Measurements from ENCODE around the gene C1orf122. TPM values are rescaled to one million over a fixed set of nuclear protein-coding genes. Genes with fewer than 3 reads are reported as not detected.

The C1orf122 gene
- polyA plus RNA-seq, 1 of the 3 experiments (the other 2 are of a cell fraction) = 75.3 TPM

GRCh38 chr1:37854406-37854805 lies 46.8 kb downstream of the C1orf122 start (continued):
- TF ChIP-seq IRF3 (IDR thresholded peaks at IDR 0.05; ENCODE audit: low read depth, low read length) (no peak), RXRA (IDR thresholded peaks at IDR 0.05; ENCODE audit: borderline replicate concordance, low read depth) (no peak), GABPA (IDR thresholded peaks at IDR 0.05; ENCODE audit: low read depth) (no peak), FOXM1 (IDR thresholded peaks at IDR 0.05; ENCODE audit: low read depth) (no peak), SIN3A (IDR thresholded peaks at IDR 0.05; ENCODE audit: borderline replicate concordance, low read depth, low read length) (no peak), CHD2 (IDR thresholded peaks at IDR 0.05; ENCODE audit: low read length, partially characterized antibody) (no peak), FOSL2 (IDR thresholded peaks at IDR 0.05; ENCODE audit: borderline replicate concordance, low read depth) (no peak), SMC3 (IDR thresholded peaks at IDR 0.05; ENCODE audit: low read depth, low read length) (no peak), ELF1 (IDR thresholded peaks at IDR 0.05) (no peak), EP300 (IDR thresholded peaks at IDR 0.05; ENCODE audit: borderline replicate concordance in 1 of 2, low read depth in 1 of 2, low read length in 1 of 2) (no peak)
- TF ChIP-seq, protein P1, sequence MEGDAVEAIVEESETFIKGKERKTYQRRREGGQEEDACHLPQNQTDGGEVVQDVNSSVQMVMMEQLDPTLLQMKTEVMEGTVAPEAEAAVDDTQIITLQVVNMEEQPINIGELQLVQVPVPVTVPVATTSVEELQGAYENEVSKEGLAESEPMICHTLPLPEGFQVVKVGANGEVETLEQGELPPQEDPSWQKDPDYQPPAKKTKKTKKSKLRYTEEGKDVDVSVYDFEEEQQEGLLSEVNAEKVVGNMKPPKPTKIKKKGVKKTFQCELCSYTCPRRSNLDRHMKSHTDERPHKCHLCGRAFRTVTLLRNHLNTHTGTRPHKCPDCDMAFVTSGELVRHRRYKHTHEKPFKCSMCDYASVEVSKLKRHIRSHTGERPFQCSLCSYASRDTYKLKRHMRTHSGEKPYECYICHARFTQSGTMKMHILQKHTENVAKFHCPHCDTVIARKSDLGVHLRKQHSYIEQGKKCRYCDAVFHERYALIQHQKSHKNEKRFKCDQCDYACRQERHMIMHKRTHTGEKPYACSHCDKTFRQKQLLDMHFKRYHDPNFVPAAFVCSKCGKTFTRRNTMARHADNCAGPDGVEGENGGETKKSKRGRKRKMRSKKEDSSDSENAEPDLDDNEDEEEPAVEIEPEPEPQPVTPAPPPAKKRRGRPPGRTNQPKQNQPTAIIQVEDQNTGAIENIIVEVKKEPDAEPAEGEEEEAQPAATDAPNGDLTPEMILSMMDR (IDR thresholded peaks at IDR 0.05) = no peak

Other genes with a start within 250 kb of the C1orf122 start
- 37.6 and 43.7 TPM in 2 replicates for gene GNL2, start 211.9 kb upstream of the C1orf122 start, polyA plus RNA-seq (2012; rRNA removed)
- gene RSPO1, start 172.9 kb upstream of the C1orf122 start, polyA plus RNA-seq (2012; rRNA removed) = 0.03 TPM in 1 of 2 replicates, not detected in the other
- gene CDCA8, start 115.3 kb upstream of the C1orf122 start, polyA plus RNA-seq (2012; rRNA removed) = 18.9 and 22.9 TPM in 2 replicates
- 0.05 and 0.06 TPM in 2 replicates for gene EPHA10, start 42.7 kb upstream of the C1orf122 start, polyA plus RNA-seq (2012; rRNA removed)
- 2.7 and 3.7 TPM in 2 replicates for gene MANEAL, start 13.9 kb upstream of the C1orf122 start, polyA plus RNA-seq (2012; rRNA removed)
- gene YRDC, start 418 bp downstream of the C1orf122 start, polyA plus RNA-seq (2012; rRNA removed) = 34.2 and 46.1 TPM in 2 replicates
- gene MTF1, start 51.8 kb downstream of the C1orf122 start, polyA plus RNA-seq (2012; rRNA removed) = 5.0 and 7.4 TPM in 2 replicates
- 10.5 and 12.3 TPM in 2 replicates for gene INPP5B, start 139.3 kb downstream of the C1orf122 start, polyA plus RNA-seq (2012; rRNA removed)
- 35.3 and 41.5 TPM in 2 replicates for gene SF3A3, start 182.2 kb downstream of the C1orf122 start, polyA plus RNA-seq (2012; rRNA removed)
- 4.2 and 6.8 TPM in 2 replicates for gene FHL3, start 197.7 kb downstream of the C1orf122 start, polyA plus RNA-seq (2012; rRNA removed)
- 26.8 and 27.3 TPM in 2 replicates for gene UTP11, start 204.9 kb downstream of the C1orf122 start, polyA plus RNA-seq (2012; rRNA removed)
- not detected in 2 replicates for gene POU3F1, start 239.0 kb downstream of the C1orf122 start, polyA plus RNA-seq (2012; rRNA removed)